Stimulated activated CD4-positive, alpha-beta T cell treated with anti-CD3 and anti-CD28 coated beads, Interleukin-1b, Interleukin-23, amount 100 ng/mL, for 1 hour (primary cell): ENCODE measurements around the gene ADAMTSL3.
"Not testable (repeated sequence)": the region's sequence is repeated elsewhere in the genome, so short reads cannot be mapped to it uniquely, and the experiment has no call there.

Experiments used
- DNase-seq, 2 donors: peaks; one replicate each; pipeline ENCODE4 v3.0.0-alpha.2; 2020; ENCODE audit warnings: low read depth in 2 of 2

Gene ADAMTSL3

GRCh38 chr15:84037301-84037700 lies 383.4 kb downstream of the ADAMTSL3 start:
- no peak for DNase-seq

- not testable (repeated sequence) for DNase-seq
These were observed 388.6 kb downstream of the ADAMTSL3 start for GRCh38 chr15:84042434-84043056.

DNA sequence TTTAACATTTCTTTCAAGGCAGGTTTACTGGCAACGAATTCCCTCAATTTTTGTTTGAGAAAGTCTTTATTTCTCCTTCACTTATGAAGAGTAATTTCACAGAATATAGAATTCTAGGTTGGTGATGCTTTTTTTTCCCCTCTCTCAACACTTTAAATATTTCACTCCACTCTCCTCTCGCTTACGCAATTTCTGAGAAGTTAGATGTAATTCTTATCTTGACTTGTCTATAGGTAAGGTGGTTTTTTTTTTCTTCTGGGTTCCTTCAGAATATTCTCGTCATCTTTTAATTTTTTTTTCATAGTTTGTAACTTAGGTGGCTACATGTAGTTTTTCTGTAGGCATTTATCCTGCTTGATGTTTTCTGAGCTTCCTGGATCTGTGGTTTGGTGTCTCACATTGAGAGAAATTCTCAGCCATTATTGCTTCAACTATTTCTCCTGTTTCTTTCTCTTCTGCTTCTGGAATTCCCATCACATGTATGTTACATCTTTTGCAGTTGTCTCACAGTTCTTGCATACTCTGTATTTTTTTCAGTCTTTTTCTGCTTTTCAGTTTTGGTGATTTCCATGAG lies 392.2 kb downstream of the ADAMTSL3 start:
- no peak for DNase-seq

- DNase-seq, result not testable (repeated sequence)
These were observed 395.6 kb downstream of the ADAMTSL3 start for GRCh38 chr15:84049480-84049879.

GRCh38 chr15:84050076-84050475 lies 396.2 kb downstream of the ADAMTSL3 start:
- DNase-seq, result no peak

DNA sequence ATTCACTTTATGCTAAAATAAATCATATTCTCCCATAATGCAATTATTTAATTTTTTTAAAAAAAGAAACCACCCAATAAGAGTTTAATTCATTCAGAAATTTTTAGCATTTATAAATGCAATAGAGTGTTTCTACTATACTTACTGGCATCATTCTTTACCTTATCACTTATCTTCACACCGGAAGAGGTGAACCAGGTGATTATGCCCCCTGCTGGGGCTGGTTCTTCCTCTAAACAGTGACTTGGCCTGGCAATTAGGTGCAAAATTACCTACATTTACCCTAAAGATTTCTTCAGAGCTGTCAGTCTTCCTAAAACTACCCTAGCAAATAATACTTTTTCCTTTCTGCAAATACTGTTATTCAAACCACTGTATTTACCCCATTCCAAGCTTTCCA lies 397.2 kb downstream of the ADAMTSL3 start:
- DNase-seq, result not testable (repeated sequence)

DNA sequence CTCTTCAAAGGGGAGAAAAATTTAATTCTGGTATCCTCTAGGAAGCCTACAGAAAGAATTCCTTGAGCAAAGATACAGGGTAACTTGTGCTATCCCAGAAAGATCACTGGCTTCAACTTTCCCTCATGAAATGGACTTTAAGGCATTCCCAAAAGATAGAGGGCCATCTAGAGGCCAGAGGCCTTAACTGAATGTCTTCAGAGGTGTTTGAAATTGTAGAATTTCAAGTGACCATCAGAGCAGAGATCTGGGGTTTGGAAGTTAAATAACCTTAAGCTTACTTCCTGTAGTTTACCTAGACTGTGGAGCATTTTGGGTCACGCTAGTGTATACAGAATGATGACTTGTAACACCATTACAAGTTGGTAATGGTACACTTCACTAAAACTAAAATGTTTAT lies 400.6 kb downstream of the ADAMTSL3 start:
- not testable (repeated sequence) for DNase-seq

- DNase-seq, result no peak
These were observed 403.9 kb downstream of the ADAMTSL3 start for GRCh38 chr15:84057714-84058331.

- not testable (repeated sequence) for DNase-seq
These were observed 409.8 kb downstream of the ADAMTSL3 start for GRCh38 chr15:84063674-84064073.

- not testable (repeated sequence) for DNase-seq
These were observed 414.8 kb downstream of the ADAMTSL3 start for GRCh38 chr15:84068674-84069073.

- DNase-seq, result not testable (repeated sequence)
These were observed 424.1 kb downstream of the ADAMTSL3 start for GRCh38 chr15:84078038-84078437.

DNA sequence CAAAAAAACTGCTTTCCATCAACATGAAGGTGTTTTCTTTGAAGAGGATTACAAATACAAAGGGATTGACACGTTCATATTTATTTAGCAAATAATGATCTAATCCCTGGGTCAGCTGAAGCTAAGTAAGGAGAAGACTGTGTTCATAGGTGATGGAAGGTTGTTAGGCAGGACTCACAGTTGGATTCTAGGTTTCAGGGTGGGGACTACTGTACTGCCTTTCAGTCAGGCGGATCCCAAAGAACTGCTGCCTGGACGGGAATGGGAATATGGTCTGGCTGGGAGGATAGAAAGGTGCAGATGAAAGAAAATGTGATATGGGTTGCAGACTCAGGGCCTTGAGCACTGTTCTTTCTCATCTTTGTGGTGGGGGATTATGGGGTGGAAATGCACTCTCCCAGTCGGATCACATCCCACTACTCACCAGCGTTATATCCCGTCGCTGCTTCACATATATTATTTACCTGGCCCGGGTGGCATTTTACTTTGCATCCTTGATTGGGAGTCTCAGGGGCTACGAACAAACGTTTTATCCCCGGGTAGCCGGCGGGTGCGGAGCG lies 425.5 kb downstream of the ADAMTSL3 start:
- not testable (repeated sequence) for DNase-seq

- DNase-seq, result peak in 1 of 2 donors; percentile 11
These were observed 426.2 kb downstream of the ADAMTSL3 start for GRCh38 chr15:84079885-84080777.

GRCh38 chr15:84080778-84081084 lies 426.8 kb downstream of the ADAMTSL3 start:
- not testable (repeated sequence) for DNase-seq

DNA sequence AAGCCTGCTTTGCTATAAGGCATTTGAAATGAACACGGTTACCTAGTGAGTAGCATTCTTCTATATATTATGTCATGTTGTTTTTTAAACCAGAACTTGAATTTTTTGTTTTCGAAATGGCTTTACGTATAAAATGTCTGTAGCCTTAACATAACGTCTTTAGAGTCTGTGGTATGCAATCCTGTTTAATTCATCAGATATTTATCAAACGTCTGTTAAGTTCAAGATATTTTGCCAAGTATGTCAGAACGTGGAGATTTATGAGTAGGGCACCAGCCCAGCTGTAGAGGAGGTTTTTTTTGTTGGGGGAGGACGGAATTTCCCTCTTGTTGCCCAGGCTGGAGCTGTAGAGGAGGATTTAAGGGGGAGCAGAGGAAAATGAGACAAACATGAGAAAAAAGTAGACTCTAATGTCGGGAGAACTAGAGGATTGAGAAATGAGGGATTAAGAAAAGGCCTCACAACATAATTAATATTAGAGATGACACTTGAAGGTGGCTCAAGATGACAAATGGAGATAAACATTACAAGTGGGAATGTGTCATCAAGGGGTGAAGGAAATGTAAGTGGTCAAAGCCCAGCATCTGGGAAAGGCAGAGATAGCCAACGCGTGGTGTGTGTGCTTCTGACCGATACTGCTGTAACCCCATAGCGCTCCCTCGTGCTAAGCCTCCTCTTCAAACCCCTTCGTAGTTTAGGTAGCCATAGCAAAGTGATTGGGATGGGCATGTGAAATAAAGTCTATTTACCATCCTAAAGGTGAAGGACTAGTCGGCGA lies 427.7 kb downstream of the ADAMTSL3 start:
- DNase-seq, result no peak

DNA sequence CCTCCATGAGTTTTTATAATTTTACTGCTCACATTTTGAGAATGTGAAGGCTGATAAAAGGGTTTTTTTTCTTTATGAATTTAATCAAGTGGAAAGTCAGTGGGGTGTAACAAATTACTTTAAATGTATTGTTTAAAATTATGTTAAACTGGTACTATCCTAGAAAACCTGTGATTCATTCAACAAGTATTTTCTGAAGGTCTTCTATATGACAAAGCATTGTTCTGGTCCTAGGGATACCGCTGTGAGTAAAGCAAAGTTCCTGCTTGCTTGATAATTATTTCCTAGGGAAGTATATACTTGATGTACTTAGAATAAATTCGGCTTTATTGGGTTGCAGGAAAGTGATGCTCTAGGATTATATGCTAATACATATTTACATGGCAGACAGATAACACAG lies 428.8 kb downstream of the ADAMTSL3 start:
- DNase-seq, result no peak

GRCh38 chr15:84086071-84086470 lies 432.1 kb downstream of the ADAMTSL3 start:
- DNase-seq, result not testable (repeated sequence)
